ENCODE data around the gene IGFBP7. TPM values are rescaled to one million over a fixed set of nuclear protein-coding genes. Genes with fewer than 3 reads are reported as not detected.

IGFBP7 gene
- total RNA-seq, 2 experiments from 2014 or later = 0.17 TPM; not detected in 1

DNA sequence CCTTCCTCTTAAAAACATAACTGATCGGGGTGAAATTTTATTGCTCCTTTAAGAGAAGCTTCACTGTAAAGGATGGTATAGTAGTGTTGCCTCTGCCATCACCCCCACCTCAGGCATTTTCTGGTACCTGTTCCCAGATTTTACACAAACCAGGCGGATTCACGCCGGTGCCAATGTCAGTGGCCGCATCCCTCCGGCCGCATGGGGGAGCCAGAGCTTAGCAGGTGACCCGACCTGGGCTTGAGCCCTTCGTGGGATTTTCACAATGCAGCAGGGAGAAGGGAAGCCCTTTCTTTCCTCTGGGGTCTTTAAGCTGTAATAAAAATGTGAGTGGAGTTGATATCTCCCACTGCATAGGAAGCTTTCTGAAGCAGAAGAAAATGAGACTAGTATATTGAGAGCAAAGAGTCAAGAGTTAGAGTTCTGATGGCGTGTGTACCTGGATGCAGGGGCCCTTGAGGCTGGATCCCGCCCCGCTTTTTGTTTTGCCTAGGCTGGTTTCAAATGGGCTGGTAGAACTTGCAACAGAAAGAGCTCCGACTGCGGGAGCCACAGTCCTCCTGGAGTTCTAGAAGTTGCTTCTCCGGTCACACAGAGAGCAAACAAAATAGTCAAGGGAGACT lies 72.1 kb downstream of the IGFBP7 start:
- H3K36me3 Mint-ChIP-seq (ENCODE audit: low read depth) = no peaks in the 10 kb centered on the region
- intact Hi-C loops (cut with micrococcal nuclease) = no loop called here
- peaks cover 17% of the 10 kb centered on the region for H3K27me3 Mint-ChIP-seq (ENCODE audit: low read depth)
- DNase-seq = peak; percentile 6
- no peak overlapping the region for H3K27ac Mint-ChIP-seq
- H3K4me3 Mint-ChIP-seq = no peak overlapping the region
- H3K9me3 Mint-ChIP-seq = no peaks in the 10 kb centered on the region
- no peaks in the 10 kb centered on the region for H3K4me1 Mint-ChIP-seq (ENCODE audit: low read depth)
- CTCF ChIA-PET = interaction anchor here (1.8 kb wide), 1 partner anchor 126 kb away, joined by 6 read pairs; no protein-coding TSS in a partner anchor

DNA sequence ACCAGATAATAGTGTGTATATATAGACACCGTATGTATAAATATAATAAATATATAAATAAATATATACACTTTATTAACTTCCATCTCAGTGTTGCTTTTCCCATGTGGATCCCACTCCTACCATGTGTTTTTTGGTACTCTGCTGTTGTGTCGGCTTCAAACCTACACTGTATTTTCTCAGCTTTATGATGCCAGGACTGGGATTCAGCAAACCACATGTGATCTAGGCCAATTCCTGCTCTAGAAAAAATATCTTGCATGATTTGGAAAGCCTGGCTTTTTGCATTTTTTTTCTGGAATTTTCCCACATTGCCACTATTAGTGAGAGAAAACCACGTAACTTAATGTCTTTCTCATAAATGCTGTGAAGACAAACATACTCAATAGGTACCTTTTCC lies 75.7 kb downstream of the IGFBP7 start:
- CTCF ChIA-PET = interaction anchor here (0.6 to 0.8 kb wide), 2 partner anchors 47 to 74 kb away, joined by 3 to 5 read pairs; no protein-coding TSS in a partner anchor
- DNase-seq = no peak
- no peak overlapping the region for H3K4me3 Mint-ChIP-seq
- H3K9me3 Mint-ChIP-seq = no peaks in the 10 kb centered on the region
- peaks cover 11% of the 10 kb centered on the region for H3K27me3 Mint-ChIP-seq (ENCODE audit: low read depth)
- no peak overlapping the region for H3K27ac Mint-ChIP-seq
- peaks cover 11% of the 10 kb centered on the region for H3K36me3 Mint-ChIP-seq (ENCODE audit: low read depth)
- no peaks in the 10 kb centered on the region for H3K4me1 Mint-ChIP-seq (ENCODE audit: low read depth)
- intact Hi-C loops (cut with micrococcal nuclease) = no loop called here

DNA sequence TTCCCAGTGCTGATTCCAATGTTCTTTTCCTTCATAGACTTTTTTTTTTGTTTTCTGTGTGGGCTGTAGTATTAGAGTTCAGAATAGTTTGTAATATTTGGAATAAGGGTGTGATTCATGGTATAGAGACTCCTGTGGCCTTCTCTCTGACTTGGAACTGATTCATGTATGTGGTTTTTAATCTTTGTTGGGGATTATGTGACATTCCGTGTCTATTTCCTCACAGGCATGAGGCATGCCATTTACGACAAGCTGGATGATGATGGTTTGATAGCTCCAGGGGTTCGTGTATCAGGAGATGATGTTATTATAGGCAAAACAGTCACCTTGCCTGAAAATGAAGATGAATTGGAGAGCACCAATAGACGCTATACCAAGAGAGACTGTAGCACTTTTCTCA lies 87.1 kb downstream of the IGFBP7 start:
- no peaks in the 10 kb centered on the region for H3K27me3 Mint-ChIP-seq (ENCODE audit: low read depth)
- peaks cover 51% of the 10 kb centered on the region for H3K36me3 Mint-ChIP-seq (ENCODE audit: low read depth)
- CTCF ChIA-PET = no interaction called here
- DNase-seq = no peak
- no peaks in the 10 kb centered on the region for H3K9me3 Mint-ChIP-seq
- intact Hi-C loops (cut with micrococcal nuclease) = no loop called here
- H3K4me3 Mint-ChIP-seq = no peak overlapping the region
- H3K4me1 Mint-ChIP-seq (ENCODE audit: low read depth) = peaks cover 2% of the 10 kb centered on the region
- no peak overlapping the region for H3K27ac Mint-ChIP-seq

DNA sequence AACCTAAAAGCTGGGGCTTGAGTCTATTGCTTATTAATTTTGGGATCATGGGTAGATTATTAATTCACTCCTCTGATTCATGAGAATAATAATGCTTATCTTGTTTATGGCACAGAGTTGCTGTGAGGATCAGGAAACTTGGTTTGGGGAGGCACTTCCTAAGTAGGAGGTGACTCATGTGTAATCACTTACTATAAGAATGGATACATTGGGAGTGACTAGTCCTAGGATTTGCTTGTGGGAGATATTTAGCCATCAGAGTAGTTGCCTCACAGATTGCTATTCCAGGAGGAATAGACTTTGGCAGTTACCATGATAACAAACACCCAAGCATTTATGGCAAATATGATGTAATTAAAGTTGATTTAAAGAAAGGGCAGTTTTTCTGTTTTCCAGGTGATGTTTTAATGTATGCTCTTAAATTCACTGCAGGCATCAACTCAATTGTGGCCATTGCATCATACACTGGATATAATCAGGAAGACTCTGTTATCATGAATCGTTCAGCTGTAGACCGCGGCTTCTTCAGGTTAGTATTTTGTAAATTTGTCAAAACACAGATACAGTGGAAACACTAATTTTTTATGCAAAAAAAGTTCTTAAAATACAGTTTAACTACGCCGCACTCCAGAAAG lies 89.6 kb downstream of the IGFBP7 start:
- intact Hi-C loops (cut with micrococcal nuclease) = no loop called here
- Mint-ChIP-seq H3K27me3 (ENCODE audit: low read depth) (no peaks in the 10 kb centered on the region), H3K27ac (no peak overlapping the region), H3K4me3 (no peak overlapping the region), H3K4me1 (ENCODE audit: low read depth) (peaks cover 2% of the 10 kb centered on the region), H3K36me3 (ENCODE audit: low read depth) (peaks cover 52% of the 10 kb centered on the region), H3K9me3 (no peaks in the 10 kb centered on the region)
- CTCF ChIA-PET = no interaction called here
- DNase-seq = no peak

DNA sequence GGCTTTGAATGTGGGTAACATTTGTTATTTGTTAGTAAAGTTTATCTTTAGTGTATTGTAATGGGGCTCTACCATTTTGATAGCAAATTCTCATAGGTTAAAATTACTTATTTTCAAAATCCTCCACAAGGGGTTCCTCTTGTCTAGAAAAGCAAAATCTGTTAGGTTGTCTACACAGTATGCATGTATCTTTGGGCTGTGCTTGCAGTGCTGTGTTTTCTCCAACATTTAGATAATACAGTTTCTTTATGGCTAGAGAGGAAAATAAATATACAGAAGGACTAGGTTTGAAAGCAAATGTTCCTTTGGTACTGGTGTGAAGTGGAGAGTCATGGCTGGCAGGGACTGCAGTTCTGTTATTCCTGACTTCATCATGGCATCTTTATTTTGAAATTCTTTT lies 91.2 kb downstream of the IGFBP7 start:
- peaks cover 2% of the 10 kb centered on the region for H3K4me1 Mint-ChIP-seq (ENCODE audit: low read depth)
- no peaks in the 10 kb centered on the region for H3K27me3 Mint-ChIP-seq (ENCODE audit: low read depth)
- peaks cover 46% of the 10 kb centered on the region for H3K36me3 Mint-ChIP-seq (ENCODE audit: low read depth)
- no peak overlapping the region for H3K27ac Mint-ChIP-seq
- no peak for DNase-seq
- intact Hi-C loops (cut with micrococcal nuclease) = no loop called here
- H3K9me3 Mint-ChIP-seq = no peaks in the 10 kb centered on the region
- CTCF ChIA-PET = no interaction called here
- no peak overlapping the region for H3K4me3 Mint-ChIP-seq

DNA sequence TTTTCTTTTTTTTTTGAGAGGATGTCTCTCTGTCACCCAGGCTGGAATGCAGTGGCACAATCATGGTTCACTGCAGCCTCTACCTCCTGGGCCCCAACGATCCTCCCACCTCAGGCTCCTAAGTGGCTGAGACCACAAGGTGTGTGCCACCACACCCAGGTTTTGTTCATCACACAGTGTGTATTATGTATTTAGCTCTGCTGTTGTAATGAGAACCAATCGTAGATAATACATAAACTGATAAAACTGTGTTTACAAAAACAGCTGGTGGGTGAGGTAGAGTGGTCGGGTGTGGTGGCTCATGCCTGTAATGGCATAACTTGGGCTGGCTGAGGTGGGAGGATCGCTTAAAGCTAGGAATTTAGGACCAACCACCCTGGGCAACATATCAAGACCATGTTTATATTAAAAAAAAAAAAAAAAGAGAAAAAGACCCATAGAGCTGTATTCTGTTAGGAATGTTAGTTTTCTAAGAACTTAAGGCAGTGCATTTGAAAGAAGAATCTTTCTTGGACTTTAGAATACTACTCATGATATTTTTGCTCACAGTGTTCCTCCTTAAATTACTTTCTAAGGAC lies 96.6 kb downstream of the IGFBP7 start:
- DNase-seq = no peak
- H3K27ac Mint-ChIP-seq = peak overlapping the region; percentile 8
- H3K9me3 Mint-ChIP-seq = no peaks in the 10 kb centered on the region
- intact Hi-C loops (cut with micrococcal nuclease) = no loop called here
- peaks cover 4% of the 10 kb centered on the region for H3K4me1 Mint-ChIP-seq (ENCODE audit: low read depth)
- H3K4me3 Mint-ChIP-seq = no peak overlapping the region
- H3K27me3 Mint-ChIP-seq (ENCODE audit: low read depth) = no peaks in the 10 kb centered on the region
- CTCF ChIA-PET = no interaction called here
- H3K36me3 Mint-ChIP-seq (ENCODE audit: low read depth) = peaks cover 40% of the 10 kb centered on the region

DNA sequence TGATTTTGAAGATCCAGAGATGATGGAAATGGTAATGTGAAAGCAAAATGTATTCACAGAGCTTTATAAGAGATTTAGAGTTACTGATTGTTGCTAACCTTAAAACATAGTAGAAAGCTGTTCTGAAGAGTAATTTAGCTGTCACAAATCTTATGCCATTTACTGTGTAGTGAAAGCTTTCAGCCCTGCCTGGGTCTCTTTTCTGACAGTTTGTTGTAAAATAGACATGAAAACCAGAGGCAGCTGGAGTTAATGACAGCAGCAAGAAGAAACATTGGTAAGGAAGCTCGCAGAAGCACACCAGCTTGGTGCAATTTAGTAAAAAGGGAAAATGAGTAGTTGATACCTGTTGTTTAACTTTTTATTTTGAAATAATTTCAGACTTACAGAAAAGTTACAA lies 110.4 kb downstream of the IGFBP7 start:
- no peaks in the 10 kb centered on the region for H3K9me3 Mint-ChIP-seq
- no peak for DNase-seq
- H3K36me3 Mint-ChIP-seq (ENCODE audit: low read depth) = peaks cover 36% of the 10 kb centered on the region
- H3K27ac Mint-ChIP-seq = no peak overlapping the region
- intact Hi-C loops (cut with micrococcal nuclease) = no loop called here
- H3K4me1 Mint-ChIP-seq (ENCODE audit: low read depth) = peaks cover 6% of the 10 kb centered on the region
- CTCF ChIA-PET = no interaction called here
- no peaks in the 10 kb centered on the region for H3K27me3 Mint-ChIP-seq (ENCODE audit: low read depth)
- H3K4me3 Mint-ChIP-seq = no peak overlapping the region

DNA sequence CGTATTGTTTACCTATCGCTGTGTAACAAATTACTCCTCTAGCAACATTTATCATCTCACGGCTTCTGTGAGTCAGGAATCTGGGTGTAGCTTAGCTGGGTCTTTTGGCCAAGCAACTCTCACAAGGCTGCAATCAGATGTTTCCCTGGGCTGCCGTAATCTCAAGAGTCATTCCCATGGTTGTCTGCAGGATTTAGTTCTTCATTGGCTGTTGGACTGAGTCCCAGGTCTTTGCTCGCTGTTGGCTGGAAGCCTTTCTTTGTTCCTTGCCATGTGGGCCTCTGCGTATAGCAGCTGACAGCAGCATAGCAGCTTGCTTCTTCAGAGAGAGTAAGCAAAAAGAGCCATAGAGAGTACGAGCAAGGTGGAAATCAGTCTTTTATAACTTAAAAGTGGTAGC lies 114.7 kb downstream of the IGFBP7 start:
- CTCF ChIA-PET = interaction anchor here (1.3 kb wide), 1 partner anchor 17 kb away, joined by 3 read pairs; the partner anchor contains the start of gene POLR2B
- H3K9me3 Mint-ChIP-seq = no peaks in the 10 kb centered on the region
- peaks cover 19% of the 10 kb centered on the region for H3K4me1 Mint-ChIP-seq (ENCODE audit: low read depth)
- no peaks in the 10 kb centered on the region for H3K27me3 Mint-ChIP-seq (ENCODE audit: low read depth)
- intact Hi-C loops (cut with micrococcal nuclease) = no loop called here
- peaks cover 39% of the 10 kb centered on the region for H3K36me3 Mint-ChIP-seq (ENCODE audit: low read depth)
- DNase-seq = no peak
- no peak overlapping the region for H3K4me3 Mint-ChIP-seq
- H3K27ac Mint-ChIP-seq = no peak overlapping the region

DNA sequence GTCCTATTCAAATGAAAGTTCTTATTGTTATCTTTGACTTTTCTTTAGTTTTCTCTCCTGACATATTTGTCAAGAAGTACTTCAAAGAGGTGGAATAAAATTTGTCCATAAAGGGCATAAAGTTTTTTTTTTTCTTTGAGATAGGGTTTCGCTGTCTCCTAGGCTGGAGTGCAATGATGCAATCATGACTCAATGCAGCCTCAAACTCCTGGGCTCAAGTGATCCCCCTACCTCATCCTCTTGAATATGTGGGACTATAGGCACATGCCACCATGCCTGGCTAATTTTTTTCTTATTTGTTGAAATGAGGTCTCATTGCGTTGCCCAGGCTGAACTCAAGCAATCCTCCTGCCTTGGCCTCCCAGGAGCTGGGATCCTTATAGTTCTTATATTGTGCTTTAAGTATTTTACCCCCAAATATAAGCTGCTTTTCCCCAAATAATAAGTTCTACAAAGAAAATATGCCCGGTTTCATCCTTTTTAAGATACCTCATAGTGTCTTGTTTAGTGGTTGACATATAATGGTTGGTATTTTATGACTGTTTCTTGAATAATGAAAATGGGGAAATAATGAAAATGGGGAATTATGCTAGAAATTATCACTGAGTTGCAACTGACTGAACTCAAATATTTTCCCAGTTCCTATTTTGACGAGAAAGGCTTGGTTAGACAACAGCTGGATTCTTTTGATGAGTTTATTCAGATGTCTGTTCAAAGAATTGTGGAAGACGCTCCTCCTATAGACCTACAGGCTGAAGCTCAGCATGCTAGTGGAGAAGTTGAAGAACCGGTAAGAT lies 119.9 kb downstream of the IGFBP7 start:
- Mint-ChIP-seq H3K27me3 (ENCODE audit: low read depth) (no peaks in the 10 kb centered on the region), H3K4me1 (ENCODE audit: low read depth) (peaks cover 38% of the 10 kb centered on the region), H3K4me3 (no peak overlapping the region), H3K9me3 (no peaks in the 10 kb centered on the region), H3K27ac (peak overlapping the region; percentile 61), H3K36me3 (ENCODE audit: low read depth) (peaks cover 50% of the 10 kb centered on the region)
- intact Hi-C loops (cut with micrococcal nuclease) = no loop called here
- DNase-seq = no peak
- CTCF ChIA-PET = no interaction called here

DNA sequence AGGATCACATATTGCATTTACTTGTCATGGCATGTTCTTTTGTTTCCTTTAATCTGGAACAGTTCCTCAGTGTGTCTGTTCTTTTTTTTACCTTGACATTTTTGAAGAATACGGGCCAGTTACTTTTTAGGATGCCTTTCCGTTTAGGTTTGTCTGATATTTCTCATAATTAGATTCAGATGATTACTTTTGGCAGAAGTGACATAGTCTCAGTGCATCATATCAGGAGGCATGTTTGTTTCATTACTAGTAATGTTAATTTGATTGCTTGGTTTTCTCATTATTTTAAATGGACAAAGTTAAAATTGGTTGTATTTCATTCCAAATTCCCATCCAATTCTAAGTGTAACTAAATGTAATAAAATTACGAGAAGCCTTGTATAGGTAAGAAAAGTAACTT lies 123.2 kb downstream of the IGFBP7 start:
- Mint-ChIP-seq H3K4me3 (no peak overlapping the region), H3K9me3 (no peaks in the 10 kb centered on the region), H3K36me3 (ENCODE audit: low read depth) (peaks cover 44% of the 10 kb centered on the region), H3K27ac (peak overlapping the region; percentile 41), H3K4me1 (ENCODE audit: low read depth) (peaks cover 55% of the 10 kb centered on the region), H3K27me3 (ENCODE audit: low read depth) (no peaks in the 10 kb centered on the region)
- intact Hi-C loops (cut with micrococcal nuclease) = no loop called here
- CTCF ChIA-PET = interaction anchor here (2.9 kb wide), 1 partner anchor 10 kb away, joined by 9 read pairs; the partner anchor contains the start of gene NOA1
- DNase-seq = no peak

DNA sequence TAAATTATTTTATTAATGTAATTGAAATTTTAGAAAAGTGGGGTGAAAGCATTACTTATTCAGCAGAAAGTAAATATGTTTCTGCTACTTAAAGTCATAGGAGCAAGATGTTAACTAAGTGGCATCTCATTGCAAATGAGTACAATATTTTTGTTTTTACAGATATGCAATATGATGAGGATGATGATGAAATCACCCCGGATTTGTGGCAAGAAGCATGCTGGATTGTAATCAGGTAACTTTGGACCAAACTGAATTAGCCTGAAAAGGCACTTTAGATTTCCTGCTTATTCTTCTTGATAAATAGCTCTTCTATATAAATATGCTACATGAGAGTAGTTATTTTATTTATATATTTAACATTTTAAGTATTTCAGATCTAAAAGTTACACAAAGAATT lies 124.0 kb downstream of the IGFBP7 start:
- Mint-ChIP-seq H3K9me3 (no peaks in the 10 kb centered on the region), H3K4me1 (ENCODE audit: low read depth) (peaks cover 57% of the 10 kb centered on the region), H3K27me3 (ENCODE audit: low read depth) (no peaks in the 10 kb centered on the region), H3K36me3 (ENCODE audit: low read depth) (peaks cover 42% of the 10 kb centered on the region), H3K4me3 (no peak overlapping the region), H3K27ac (no peak overlapping the region)
- intact Hi-C loops (cut with micrococcal nuclease) = no loop called here
- no peak for DNase-seq
- CTCF ChIA-PET = no interaction called here

DNA sequence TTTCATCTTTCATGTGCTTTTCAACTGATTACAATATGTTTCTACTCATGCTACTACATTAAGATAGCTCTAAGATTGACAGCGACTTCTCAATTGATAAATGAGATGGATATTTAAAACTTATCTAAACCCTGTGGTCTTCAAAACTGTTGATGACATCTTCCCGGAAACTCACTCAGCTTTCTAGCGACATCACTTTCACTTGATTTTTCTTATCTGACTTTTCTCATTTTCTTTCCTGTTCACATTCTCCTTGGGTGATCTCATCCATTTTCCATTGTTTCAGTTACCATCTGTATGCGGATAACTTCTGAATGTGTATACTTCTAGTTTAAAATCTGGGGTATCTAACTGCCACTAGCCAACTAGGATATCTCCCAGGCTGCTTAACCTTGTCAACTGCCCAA lies 128.4 kb downstream of the IGFBP7 start:
- Mint-ChIP-seq H3K36me3 (ENCODE audit: low read depth) (peaks cover 36% of the 10 kb centered on the region), H3K27ac (peak overlapping the region; percentile 77), H3K4me1 (ENCODE audit: low read depth) (peaks cover 47% of the 10 kb centered on the region), H3K4me3 (peak overlapping the region; percentile 38), H3K27me3 (ENCODE audit: low read depth) (no peaks in the 10 kb centered on the region), H3K9me3 (no peaks in the 10 kb centered on the region)
- intact Hi-C loops (cut with micrococcal nuclease) = no loop called here
- no peak for DNase-seq
- CTCF ChIA-PET = no interaction called here
